Measurements from ENCODE around the gene RAB39B.

Gene RAB39B

DNA sequence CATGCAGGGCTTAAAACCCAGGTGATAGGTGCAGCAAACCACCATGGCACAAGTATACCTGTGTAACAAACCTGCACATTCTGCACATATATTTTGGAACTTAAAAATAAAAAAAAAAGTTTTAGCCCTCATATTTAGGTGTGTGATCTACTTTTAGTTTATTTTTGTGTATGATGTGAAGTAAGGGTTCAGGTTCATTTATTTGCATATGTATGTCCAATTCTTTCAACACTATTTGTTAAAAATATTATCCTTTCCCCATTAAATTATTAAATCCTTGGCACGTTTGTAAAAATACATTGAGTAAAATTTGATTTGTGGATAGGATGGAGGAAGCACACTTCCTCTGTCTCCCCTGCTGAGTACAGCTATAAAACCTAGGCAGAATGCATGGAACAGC is 12.9 kb downstream of the RAB39B start:
- ChIA-PET POLR2A (no interaction called here), CTCF (interaction anchor here (0.6 kb wide), 1 partner anchor 294 kb away, joined by 3 read pairs; no protein-coding TSS in a partner anchor)
- TF ChIP-seq ZBTB21 (tag by site-specific recombination; IDR thresholded peaks at IDR 0.05) (no peak), FEZF1 (tag by site-specific recombination; IDR thresholded peaks at IDR 0.05) (no peak), ZNF391 (tag by site-specific recombination; IDR thresholded peaks at IDR 0.05; ENCODE audit: borderline replicate concordance, low read depth) (no peak), ZNF558 (tag by site-specific recombination; IDR thresholded peaks at IDR 0.05) (peak; percentile 95), ZNF549 (tag by site-specific recombination; IDR thresholded peaks at IDR 0.05) (no peak)
- Histone ChIP-seq H3K27ac (ENCODE audit: extremely low read depth, low read depth, low read length) (no peak overlapping the region), H3K36me3 (ENCODE audit: control insufficient read depth in 2 of 2, insufficient read depth in 1 of 2, low read length in 2 of 2) (no peaks in the 10 kb centered on the region), H3K4me3 (ENCODE audit: low read depth, low read length) (no peak overlapping the region), H3K9me3 (ENCODE audit: control insufficient read depth, insufficient read depth, low read depth, low read length) (no peaks in the 10 kb centered on the region), H3K4me1 (ENCODE audit: control insufficient read depth, insufficient read depth, low read length) (no peaks in the 10 kb centered on the region)

GRCh38 chrX:155247497-155247896 is 16.8 kb downstream of the RAB39B start:
- ChIA-PET POLR2A (interaction anchor here (1.3 kb wide), 1 partner anchor 31 kb away, joined by 3 read pairs; no protein-coding TSS in a partner anchor), CTCF (no interaction called here)
- Histone ChIP-seq H3K4me3 (ENCODE audit: low read depth, low read length) (no peak overlapping the region), H3K36me3 (ENCODE audit: control insufficient read depth in 2 of 2, insufficient read depth in 1 of 2, low read length in 2 of 2) (no peaks in the 10 kb centered on the region), H3K27ac (ENCODE audit: extremely low read depth, low read depth, low read length) (no peak overlapping the region), H3K9me3 (ENCODE audit: control insufficient read depth, insufficient read depth, low read depth, low read length) (no peaks in the 10 kb centered on the region), H3K4me1 (ENCODE audit: control insufficient read depth, insufficient read depth, low read length) (no peaks in the 10 kb centered on the region)
- TF ChIP-seq ZNF449 (tag by site-specific recombination; IDR thresholded peaks at IDR 0.05): no peak
- no peak for TF ChIP-seq ZNF202 (tag by site-specific recombination; IDR thresholded peaks at IDR 0.05; ENCODE audit: borderline replicate concordance)
- TF ChIP-seq ZNF10 (tag by site-specific recombination; IDR thresholded peaks at IDR 0.05): no peak
- no peak for TF ChIP-seq WT1 (tag by site-specific recombination; IDR thresholded peaks at IDR 0.05)
- no peak for TF ChIP-seq KLF7 (tag by site-specific recombination; IDR thresholded peaks at IDR 0.05; ENCODE audit: borderline replicate concordance)
- no peak for TF ChIP-seq ZNF707 (tag by site-specific recombination; IDR thresholded peaks at IDR 0.05)
- TF ChIP-seq IKZF3 (tag by site-specific recombination; IDR thresholded peaks at IDR 0.05): no peak
- TF ChIP-seq, protein P1, sequence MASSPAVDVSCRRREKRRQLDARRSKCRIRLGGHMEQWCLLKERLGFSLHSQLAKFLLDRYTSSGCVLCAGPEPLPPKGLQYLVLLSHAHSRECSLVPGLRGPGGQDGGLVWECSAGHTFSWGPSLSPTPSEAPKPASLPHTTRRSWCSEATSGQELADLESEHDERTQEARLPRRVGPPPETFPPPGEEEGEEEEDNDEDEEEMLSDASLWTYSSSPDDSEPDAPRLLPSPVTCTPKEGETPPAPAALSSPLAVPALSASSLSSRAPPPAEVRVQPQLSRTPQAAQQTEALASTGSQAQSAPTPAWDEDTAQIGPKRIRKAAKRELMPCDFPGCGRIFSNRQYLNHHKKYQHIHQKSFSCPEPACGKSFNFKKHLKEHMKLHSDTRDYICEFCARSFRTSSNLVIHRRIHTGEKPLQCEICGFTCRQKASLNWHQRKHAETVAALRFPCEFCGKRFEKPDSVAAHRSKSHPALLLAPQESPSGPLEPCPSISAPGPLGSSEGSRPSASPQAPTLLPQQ (tag by site-specific recombination; IDR thresholded peaks at IDR 0.05): peak; percentile 84
- peak; percentile 77 for TF ChIP-seq ZFP69B (tag by site-specific recombination; IDR thresholded peaks at IDR 0.05)
- TF ChIP-seq, protein P2, sequence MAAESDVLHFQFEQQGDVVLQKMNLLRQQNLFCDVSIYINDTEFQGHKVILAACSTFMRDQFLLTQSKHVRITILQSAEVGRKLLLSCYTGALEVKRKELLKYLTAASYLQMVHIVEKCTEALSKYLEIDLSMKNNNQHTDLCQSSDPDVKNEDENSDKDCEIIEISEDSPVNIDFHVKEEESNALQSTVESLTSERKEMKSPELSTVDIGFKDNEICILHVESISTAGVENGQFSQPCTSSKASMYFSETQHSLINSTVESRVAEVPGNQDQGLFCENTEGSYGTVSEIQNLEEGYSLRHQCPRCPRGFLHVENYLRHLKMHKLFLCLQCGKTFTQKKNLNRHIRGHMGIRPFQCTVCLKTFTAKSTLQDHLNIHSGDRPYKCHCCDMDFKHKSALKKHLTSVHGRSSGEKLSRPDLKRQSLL (tag by site-specific recombination; IDR thresholded peaks at IDR 0.05): no peak
- no peak for TF ChIP-seq ZNF837 (tag by site-specific recombination; IDR thresholded peaks at IDR 0.05)
- no peak for TF ChIP-seq KLF16 (tag by site-specific recombination; IDR thresholded peaks at IDR 0.05)
- TF ChIP-seq ZNF335 (tag by site-specific recombination; conservative IDR thresholded peaks at IDR 0.05): no peak

DNA sequence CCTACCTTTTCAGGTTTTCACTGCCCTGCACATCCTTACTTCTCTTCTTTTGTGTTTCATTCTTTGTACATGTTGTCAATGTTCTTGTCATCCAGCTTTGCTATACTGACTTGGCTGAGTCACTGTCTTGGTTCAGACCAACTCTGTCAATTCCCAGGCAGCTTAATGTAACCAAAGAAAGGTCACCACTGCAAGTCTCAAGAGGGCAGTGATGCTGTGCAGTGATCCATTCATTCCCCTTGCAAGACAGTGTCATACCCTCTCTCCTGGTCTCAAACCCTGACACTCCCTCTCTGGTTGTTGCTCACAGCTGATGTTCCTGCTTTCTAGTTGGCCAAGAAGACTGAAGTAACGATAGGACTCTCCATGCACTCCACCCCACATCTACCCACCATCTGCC is 17.5 kb downstream of the RAB39B start:
- CTCF ChIA-PET: no interaction called here
- H3K27ac ChIP-seq (ENCODE audit: extremely low read depth, low read depth, low read length): no peak overlapping the region
- peaks cover 0 to 4% of the 10 kb centered on the region in 2 experiments; a peak in 1 of 3 replicates for H3K36me3 ChIP-seq (ENCODE audit: control insufficient read depth in 2 of 2, insufficient read depth in 1 of 2, low read length in 2 of 2)
- H3K9me3 ChIP-seq (ENCODE audit: control insufficient read depth, insufficient read depth, low read depth, low read length): no peaks in the 10 kb centered on the region
- H3K4me3 ChIP-seq (ENCODE audit: low read depth, low read length): no peak overlapping the region
- H3K4me1 ChIP-seq (ENCODE audit: control insufficient read depth, insufficient read depth, low read length): no peaks in the 10 kb centered on the region
- POLR2A ChIA-PET: interaction anchor here (1.3 kb wide), 1 partner anchor 30 kb away, joined by 3 read pairs; no protein-coding TSS in a partner anchor
- TF ChIP-seq ZNF76 (tag by site-specific recombination; IDR thresholded peaks at IDR 0.05; ENCODE audit: borderline replicate concordance, low read depth) (no peak), ZIC2 (tag by site-specific recombination; IDR thresholded peaks at IDR 0.05) (no peak), ZNF791 (tag by site-specific recombination; IDR thresholded peaks at IDR 0.05) (no peak), YY2 (tag by site-specific recombination; IDR thresholded peaks at IDR 0.05) (no peak), ZNF157 (tag by site-specific recombination; IDR thresholded peaks at IDR 0.05) (no peak), ZNF10 (tag by site-specific recombination; IDR thresholded peaks at IDR 0.05) (no peak), ZNF501 (tag by site-specific recombination; IDR thresholded peaks at IDR 0.05) (no peak), ZFP37 (tag by site-specific recombination; IDR thresholded peaks at IDR 0.05) (no peak)
- TF ChIP-seq, protein P3, sequence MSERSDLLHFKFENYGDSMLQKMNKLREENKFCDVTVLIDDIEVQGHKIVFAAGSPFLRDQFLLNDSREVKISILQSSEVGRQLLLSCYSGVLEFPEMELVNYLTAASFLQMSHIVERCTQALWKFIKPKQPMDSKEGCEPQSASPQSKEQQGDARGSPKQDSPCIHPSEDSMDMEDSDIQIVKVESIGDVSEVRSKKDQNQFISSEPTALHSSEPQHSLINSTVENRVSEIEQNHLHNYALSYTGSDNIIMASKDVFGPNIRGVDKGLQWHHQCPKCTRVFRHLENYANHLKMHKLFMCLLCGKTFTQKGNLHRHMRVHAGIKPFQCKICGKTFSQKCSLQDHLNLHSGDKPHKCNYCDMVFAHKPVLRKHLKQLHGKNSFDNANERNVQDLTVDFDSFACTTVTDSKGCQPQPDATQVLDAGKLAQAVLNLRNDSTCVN (tag by site-specific recombination; optimal IDR thresholded peaks at IDR 0.05): no peak
